Panc1 (cell line): ENCODE data around the gene CACNA1B. TPM values are rescaled to one million over a fixed set of nuclear protein-coding genes. Genes with fewer than 3 reads are reported as not detected.
"Not testable (repeated sequence)": the region's sequence is repeated elsewhere in the genome, so short reads cannot be mapped to it uniquely, and the experiment has no call there.

ENCODE experiments used
- ATAC-seq: fragments of 200-7000 bp; cut with Tn5 transposase; 2 replicates; pipeline ENCODE4 v1.9.1; 2020; ENCODE audit warnings: mild to moderate bottlenecking, moderate library complexity
- BruUV-seq: library from RNA; stranded (reverse); fragments of 400-500 nt; replicated peaks from 2 replicates; lab custom pipeline; 2021; lab: Mats Ljungman, UMichigan
- CTCF ChIA-PET: fragments of 300-600 bp; sonication (Branson Sonifier 250); formaldehyde crosslinking; loops from one replicate; lab custom pipeline; 2022; ENCODE audit warnings: antibody characterized with exemption; lab: Charles Lee
- POLR2A ChIA-PET: fragments of 300-600 bp; sonication (Branson Sonifier 250); formaldehyde crosslinking; loops from one replicate; lab custom pipeline; 2022; ENCODE audit warnings: antibody characterized with exemption; lab: Charles Lee
- DNase-seq: peaks from one replicate; pipeline ENCODE4 v3.0.0-alpha.2; 2010; ENCODE audit warnings: low read depth, low spot score
- H3K27ac ChIP-seq: 2 replicates; pipeline ENCODE4 v1.5.1; 2011; ENCODE audit warnings: mild to moderate bottlenecking, low read length, inconsistent platforms
- H3K27me3 ChIP-seq: fragments of 200-500 bp; sonication (Bioruptor generic); 2 replicates; pipeline ENCODE4 v1.6.0; 2014; ENCODE audit warnings: low read length, inconsistent platforms; ENCODE audit not compliant: control insufficient read depth, insufficient read depth
- H3K36me3 ChIP-seq: fragments of 200-500 bp; sonication (Bioruptor generic); 2 replicates; pipeline ENCODE4 v1.5.1; 2014; ENCODE audit warnings: inconsistent platforms, mild to moderate bottlenecking, low read length, moderate library complexity; ENCODE audit not compliant: control insufficient read depth, insufficient read depth
- H3K4me1 ChIP-seq: 2 replicates; pipeline ENCODE4 v1.5.1; 2011; ENCODE audit warnings: inconsistent platforms, mild to moderate bottlenecking, low read length, moderate library complexity; ENCODE audit not compliant: control insufficient read depth, insufficient read depth
- H3K4me3 ChIP-seq, 2 experiments: 2 replicates each; pipeline ENCODE4 v1.5.1; 2011 to 2012; ENCODE audit warnings: low read depth in 2 of 2, low read length in 2 of 2, mild to moderate bottlenecking in 2 of 2, inconsistent platforms in 1 of 2, moderate library complexity in 1 of 2
- H3K9me3 ChIP-seq: fragments of 200-500 bp; sonication (Bioruptor generic); 2 replicates; pipeline ENCODE4 v1.5.1; 2014; ENCODE audit warnings: low read depth, mild to moderate bottlenecking, inconsistent platforms, low read length, moderate library complexity; ENCODE audit not compliant: control insufficient read depth, insufficient read depth
- POLR2AphosphoS5 ChIP-seq: IDR thresholded peaks from 2 replicates; pipeline ENCODE4 v1.6.1; 2012; ENCODE audit warnings: mild to moderate bottlenecking, low read depth, low read length, moderate library complexity
- REST ChIP-seq, 2 experiments: IDR thresholded peaks; 2 replicates each; pipeline ENCODE4 v1.6.1; 2011 to 2012; ENCODE audit warnings: low read depth in 2 of 2, control low read depth in 1 of 2, low read length in 1 of 2, mild to moderate bottlenecking in 1 of 2, moderate library complexity in 1 of 2; ENCODE audit not compliant: insufficient read depth in 1 of 2
- SIN3A ChIP-seq: IDR thresholded peaks from 2 replicates; pipeline ENCODE4 v1.6.1; 2012; ENCODE audit warnings: low read depth, mild to moderate bottlenecking, low read length, moderate library complexity, borderline replicate concordance; ENCODE audit not compliant: insufficient read depth
- in situ Hi-C: cut with HindIII; loops from 2 replicates; pipeline ENCODE4 v1.10.0; 2016; ENCODE audit warnings: low sequenced_read_pairs, low pct_unique_long_range_greater_than_20kb
- intact Hi-C: fragments of 100-400 bp; cut with micrococcal nuclease; formaldehyde crosslinking; loops from one replicate; pipeline ENCODE4 v1.10.0; 2022; ENCODE audit not compliant: unreplicated experiment
- total RNA-seq: library from RNA; stranded (reverse); gene quantifications from one replicate; pipeline ENCODE4 v1.2.1, GENCODE V29; 2021; ENCODE audit not compliant: unreplicated experiment
- TF ChIP-seq, protein P1 (sequence below): fragments of 450-650 bp; IDR thresholded peaks from 2 replicates; pipeline ENCODE4 v1.5.1; 2017; ENCODE audit warnings: mild to moderate bottlenecking

The CACNA1B gene
- total RNA-seq, 1 experiment from 2014 or later, result 0.49 TPM

DNA sequence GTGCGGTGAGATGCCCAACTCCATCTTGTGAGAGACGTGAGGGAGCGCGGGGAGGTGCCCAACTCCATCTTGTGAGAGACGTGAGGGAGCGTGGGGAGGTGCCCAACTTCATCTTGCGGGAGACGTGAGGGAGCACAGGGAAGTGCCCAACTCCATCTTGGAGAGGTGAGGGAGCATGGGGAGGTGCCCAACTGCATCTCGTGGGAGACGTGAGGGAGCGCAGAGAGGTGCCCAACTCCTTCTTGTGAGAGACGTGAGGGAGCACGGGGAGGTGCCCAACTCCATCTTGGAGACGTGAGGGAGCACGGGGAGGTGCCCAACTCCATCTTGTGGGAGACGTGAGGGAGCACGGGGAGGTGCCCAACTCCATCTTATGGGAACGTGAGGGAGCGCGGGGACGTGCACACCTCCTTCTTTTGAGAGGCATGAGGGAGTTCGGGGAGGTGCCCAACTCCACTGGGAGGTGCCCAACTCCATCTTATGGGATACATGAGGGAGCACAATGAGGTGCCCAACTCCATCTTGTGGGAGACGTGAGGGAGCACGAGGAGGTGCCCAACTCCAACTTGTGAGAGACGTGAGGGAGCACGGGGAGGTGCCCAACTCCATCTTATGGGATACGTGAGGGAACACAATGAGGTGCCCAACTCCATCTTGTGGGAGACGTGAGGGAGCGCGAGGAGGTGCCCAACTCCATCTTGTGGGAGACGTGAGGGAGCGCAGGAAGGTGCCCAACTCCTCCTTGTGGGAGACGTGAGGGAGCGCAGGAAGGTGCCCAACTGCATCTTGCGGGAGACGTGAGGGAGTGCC is 235.4 kb downstream of the CACNA1B start:
- DNase-seq (no peak), ATAC-seq (no peak)
- Histone ChIP-seq H3K4me1 (no peaks in the 10 kb centered on the region), H3K36me3 (no peaks in the 10 kb centered on the region), H3K27me3 (no peaks in the 10 kb centered on the region), H3K27ac (no peak overlapping the region), H3K4me3 (no peak overlapping the region), H3K9me3 (no peaks in the 10 kb centered on the region)
- intact Hi-C loops (no loop called here), in situ Hi-C loops (no loop called here)
- ChIA-PET CTCF (no interaction called here), POLR2A (no interaction called here)
- BruUV-seq, result no TSS peak
- TF ChIP-seq REST (IDR thresholded peaks at IDR 0.05; ENCODE audit: insufficient read depth in 1 of 2, low read depth in 2 of 2, low read length in 1 of 2) (no peak), SIN3A (no peak), POLR2AphosphoS5 (no peak)
- TF ChIP-seq, protein P1, sequence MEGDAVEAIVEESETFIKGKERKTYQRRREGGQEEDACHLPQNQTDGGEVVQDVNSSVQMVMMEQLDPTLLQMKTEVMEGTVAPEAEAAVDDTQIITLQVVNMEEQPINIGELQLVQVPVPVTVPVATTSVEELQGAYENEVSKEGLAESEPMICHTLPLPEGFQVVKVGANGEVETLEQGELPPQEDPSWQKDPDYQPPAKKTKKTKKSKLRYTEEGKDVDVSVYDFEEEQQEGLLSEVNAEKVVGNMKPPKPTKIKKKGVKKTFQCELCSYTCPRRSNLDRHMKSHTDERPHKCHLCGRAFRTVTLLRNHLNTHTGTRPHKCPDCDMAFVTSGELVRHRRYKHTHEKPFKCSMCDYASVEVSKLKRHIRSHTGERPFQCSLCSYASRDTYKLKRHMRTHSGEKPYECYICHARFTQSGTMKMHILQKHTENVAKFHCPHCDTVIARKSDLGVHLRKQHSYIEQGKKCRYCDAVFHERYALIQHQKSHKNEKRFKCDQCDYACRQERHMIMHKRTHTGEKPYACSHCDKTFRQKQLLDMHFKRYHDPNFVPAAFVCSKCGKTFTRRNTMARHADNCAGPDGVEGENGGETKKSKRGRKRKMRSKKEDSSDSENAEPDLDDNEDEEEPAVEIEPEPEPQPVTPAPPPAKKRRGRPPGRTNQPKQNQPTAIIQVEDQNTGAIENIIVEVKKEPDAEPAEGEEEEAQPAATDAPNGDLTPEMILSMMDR, result no peak

DNA sequence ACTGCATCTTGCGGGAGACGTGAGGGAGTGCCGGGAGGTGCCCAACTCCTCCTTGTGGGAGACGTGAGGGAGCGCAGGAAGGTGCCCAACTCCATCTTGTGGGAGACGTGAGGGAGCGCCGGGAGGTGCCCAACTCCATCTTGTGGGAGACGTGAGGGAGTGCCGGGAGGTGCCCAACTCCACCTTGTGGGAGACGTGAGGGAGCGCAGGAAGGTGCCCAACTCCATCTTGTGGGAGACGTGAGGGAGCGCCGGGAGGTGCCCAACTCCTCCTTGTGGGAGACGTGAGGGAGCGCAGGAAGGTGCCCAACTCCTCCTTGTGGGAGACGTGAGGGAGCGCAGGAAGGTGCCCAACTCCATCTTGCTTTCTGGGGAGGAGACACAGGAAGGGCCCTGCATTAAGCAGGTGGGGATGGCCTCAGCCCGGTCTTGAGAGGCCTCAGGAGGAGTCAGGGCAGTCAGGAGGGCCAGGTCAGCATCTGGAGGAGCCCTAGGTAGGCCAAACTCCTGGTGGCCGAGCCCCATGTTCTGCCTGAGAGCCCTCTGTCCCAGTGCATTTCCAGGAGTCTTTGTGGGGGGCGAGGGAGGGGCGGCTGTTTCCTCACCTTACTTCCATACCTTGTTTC is 236.2 kb downstream of the CACNA1B start:
- CTCF ChIA-PET, H3K36me3 ChIP-seq, H3K27me3 ChIP-seq, intact Hi-C loops, DNase-seq, H3K9me3 ChIP-seq, H3K27ac ChIP-seq, H3K4me3 ChIP-seq, H3K4me1 ChIP-seq, in situ Hi-C loops, BruUV-seq, ATAC-seq, POLR2A ChIA-PET: not testable (repeated sequence)
